CD4-positive, alpha-beta T cell treated with Interleukin-15 for 1 hour (primary cell): ENCODE results near the gene CACNB3.

Source experiments
- DNase-seq: peaks from one replicate; pipeline ENCODE4 v3.0.0-alpha.2; 2020

The CACNB3 gene

GRCh38 chr12:48817873-48818830 lies at the start of gene CACNB3:
Gene CACNB3, plus strand, starts transcription at chr12:48818496. Its CDS starts 434 bp downstream, at chr12:48818930.
- peak; percentile 71 for DNase-seq

- DNase-seq, result no peak
Observed at GRCh38 chr12:48768736-48769135, 49.6 kb upstream of the CACNB3 start.

- no peak for DNase-seq
Observed at GRCh38 chr12:48770756-48771155, 47.5 kb upstream of the CACNB3 start.

- DNase-seq, result no peak
Observed at GRCh38 chr12:48771588-48772112, 46.6 kb upstream of the CACNB3 start.

GRCh38 chr12:48773686-48774085 lies 44.6 kb upstream of the CACNB3 start:
- DNase-seq, result no peak

GRCh38 chr12:48774516-48774915 lies 43.8 kb upstream of the CACNB3 start:
- DNase-seq, result no peak

- DNase-seq, result no peak
Observed at GRCh38 chr12:48775299-48775698, 43.0 kb upstream of the CACNB3 start.

GRCh38 chr12:48775991-48776649 lies 42.2 kb upstream of the CACNB3 start:
- no peak for DNase-seq

- no peak for DNase-seq
Observed at GRCh38 chr12:48776956-48777355, 41.3 kb upstream of the CACNB3 start.

GRCh38 chr12:48777501-48778400 lies 40.5 kb upstream of the CACNB3 start:
- DNase-seq, result no peak

GRCh38 chr12:48779869-48780268 lies 38.4 kb upstream of the CACNB3 start:
- no peak for DNase-seq

GRCh38 chr12:48780381-48781025 lies 37.8 kb upstream of the CACNB3 start:
- DNase-seq, result no peak

GRCh38 chr12:48781750-48782456 lies 36.4 kb upstream of the CACNB3 start:
- no peak for DNase-seq

- no peak for DNase-seq
Observed at GRCh38 chr12:48782457-48783395, 35.6 kb upstream of the CACNB3 start.

- DNase-seq, result no peak
Observed at GRCh38 chr12:48783432-48783831, 34.9 kb upstream of the CACNB3 start.

- DNase-seq, result no peak
Observed at GRCh38 chr12:48786591-48787544, 31.4 kb upstream of the CACNB3 start.

- DNase-seq, result no peak
Observed at GRCh38 chr12:48787791-48788523, 30.3 kb upstream of the CACNB3 start.

GRCh38 chr12:48788524-48788853 lies 29.8 kb upstream of the CACNB3 start:
- no peak for DNase-seq
